Tibial artery (tissue), 4 donors: ENCODE data around the gene SAMD9L.

Experiments used
- DNase-seq, 2 donors: peaks; one replicate each; pipeline ENCODE4 v3.0.0-alpha.2; 2019
- H3K27ac ChIP-seq, 2 donors: fragments of 200-600 bp; sonication (generic) in 1 of 2; 1 replicate in 1 of 2; 2 replicates in 1 of 2; pipeline ENCODE4 v1.5.1; 2018 to 2019; ENCODE audit warnings: mild to moderate bottlenecking in 1 of 2
- H3K27me3 ChIP-seq, 2 donors: fragments of 200-600 bp; sonication (generic) in 1 of 2; one replicate each; pipeline versions ENCODE4 v1.5.1 to v1.6.0; 2016 to 2019
- H3K36me3 ChIP-seq, 3 donors: fragments of 200-600 bp; sonication (generic) in 2 of 3; one replicate each; pipeline ENCODE4 v1.5.1; 2016 to 2019; ENCODE audit warnings: mild to moderate bottlenecking in 2 of 3
- H3K4me1 ChIP-seq, 4 donors: fragments of 200-600 bp; sonication (generic) in 2 of 4; 1 replicate in 3 of 4; 2 replicates in 1 of 4; pipeline ENCODE4 v1.5.1; 2016 to 2019
- H3K4me3 ChIP-seq, 2 donors: fragments of 200-600 bp; sonication (generic) in 1 of 2; 1 replicate in 1 of 2; 2 replicates in 1 of 2; pipeline ENCODE4 v1.5.1; 2018 to 2019; ENCODE audit warnings: mild to moderate bottlenecking in 2 of 2
- H3K9me3 ChIP-seq, 3 donors: fragments of 200-600 bp; sonication (generic) in 1 of 3; one replicate each; pipeline ENCODE4 v1.5.1; 2016 to 2019
- CTCF ChIP-seq, 2 experiments: fragments of 200-600 bp in 1 of 2; fragments of 450-650 bp in 1 of 2; IDR thresholded peaks; one replicate each; pipeline ENCODE4 v1.5.1; 2017 to 2019; ENCODE audit warnings: antibody characterized with exemption in 2 of 2, mild to moderate bottlenecking in 1 of 2, moderate library complexity in 1 of 2
- intact Hi-C: fragments of 100-400 bp; cut with DNase I; formaldehyde crosslinking; loops from one replicate; pipeline ENCODE4 v1.15.0; 2023; ENCODE audit warnings: low total_unique reads

The SAMD9L gene

GRCh38 chr7:93146472-93147141 lies 1.6 kb downstream of the SAMD9L start:
- intact Hi-C loops: no loop called here
- TF ChIP-seq CTCF (IDR thresholded peaks at IDR 0.05): no peak
- Histone ChIP-seq H3K27ac (peak overlapping the region in 1 of 2 donors; percentile 39), H3K4me3 (peak overlapping the region; percentile 42 to 55), H3K9me3 (no peaks in the 10 kb centered on the region), H3K4me1 (peaks cover 0 to 14% (median 7%) of the 10 kb centered on the region in 4 donors), H3K36me3 (peaks cover 34 to 37% (median 36%) of the 10 kb centered on the region in 3 donors), H3K27me3 (no peaks in the 10 kb centered on the region)
- DNase-seq: no peak

DNA sequence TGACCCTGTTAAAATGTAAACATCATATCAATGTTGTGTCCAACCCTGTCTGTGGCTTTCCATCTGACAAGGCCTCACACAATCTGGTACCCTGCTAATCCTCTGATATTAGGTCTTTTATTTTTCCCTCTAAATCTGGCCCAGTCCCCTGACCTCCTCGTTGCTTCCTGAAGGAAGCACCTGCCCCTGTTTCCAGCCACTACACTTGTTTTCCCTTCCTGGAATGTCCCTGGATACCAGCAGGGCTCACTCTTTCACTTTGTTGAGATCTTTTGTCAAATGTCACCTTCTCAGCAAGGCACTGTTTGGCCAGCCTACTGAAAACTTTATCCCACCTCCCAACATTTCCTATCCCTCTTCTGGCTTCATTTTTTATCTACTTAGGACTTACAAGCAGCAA lies 2.1 kb downstream of the SAMD9L start:
- peaks cover 40 to 42% (median 42%) of the 10 kb centered on the region in 3 donors for H3K36me3 ChIP-seq
- TF ChIP-seq CTCF (IDR thresholded peaks at IDR 0.05): no peak
- H3K4me3 ChIP-seq: no peak overlapping the region
- H3K27ac ChIP-seq: no peak overlapping the region
- peaks cover 0 to 14% (median 7%) of the 10 kb centered on the region in 4 donors for H3K4me1 ChIP-seq
- no peaks in the 10 kb centered on the region for H3K27me3 ChIP-seq
- H3K9me3 ChIP-seq: no peaks in the 10 kb centered on the region
- intact Hi-C loops: no loop called here
- no peak for DNase-seq

DNA sequence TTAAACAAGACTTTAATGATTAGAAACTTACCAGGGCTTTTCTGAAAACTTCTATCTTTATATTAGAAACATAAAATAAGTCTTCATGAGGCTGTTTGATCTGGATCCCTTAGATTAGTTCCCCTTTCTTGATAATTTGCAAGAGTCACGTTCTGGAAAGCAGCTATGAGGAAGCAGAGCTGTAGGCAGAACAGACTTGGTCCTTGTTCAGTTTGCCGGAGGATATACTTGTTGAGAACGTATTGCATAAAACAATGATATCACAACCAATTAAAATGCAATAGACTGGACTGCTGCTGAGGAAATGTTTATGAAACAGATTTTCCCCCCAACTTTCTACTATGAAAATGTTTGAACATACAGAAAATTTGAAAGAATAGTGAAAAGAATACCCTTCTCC lies 2.8 kb downstream of the SAMD9L start:
- TF ChIP-seq CTCF (IDR thresholded peaks at IDR 0.05): no peak
- no peak overlapping the region for H3K4me3 ChIP-seq
- H3K4me1 ChIP-seq: peaks cover 0 to 14% (median 7%) of the 10 kb centered on the region in 4 donors
- H3K36me3 ChIP-seq: peaks cover 46 to 49% (median 48%) of the 10 kb centered on the region in 3 donors
- DNase-seq: no peak
- intact Hi-C loops: no loop called here
- peaks cover 0 to under 1% (median 0%) of the 10 kb centered on the region in 3 donors for H3K9me3 ChIP-seq
- H3K27ac ChIP-seq: no peak overlapping the region
- no peaks in the 10 kb centered on the region for H3K27me3 ChIP-seq

DNA sequence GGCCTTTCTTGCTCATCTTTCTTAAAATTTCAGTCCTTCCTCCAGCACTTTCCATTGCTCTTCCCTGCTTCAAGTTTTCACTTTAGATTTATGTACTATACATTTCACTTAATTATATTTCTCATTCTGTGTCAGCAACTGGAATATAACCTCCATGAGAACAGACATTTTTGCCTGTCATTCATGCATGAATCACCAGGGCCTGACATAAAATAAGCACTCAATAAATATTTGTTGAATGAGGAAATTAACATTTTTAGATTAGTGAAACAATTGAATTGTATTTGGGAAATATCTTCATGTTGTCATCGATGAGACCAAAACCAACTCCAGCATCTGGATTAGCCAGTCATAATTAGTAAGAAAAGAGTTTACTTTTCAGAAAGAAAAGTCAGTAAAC lies 6.1 kb downstream of the SAMD9L start:
- Histone ChIP-seq H3K9me3 (peaks cover 0 to 30% (median 11%) of the 10 kb centered on the region in 3 donors), H3K4me3 (no peak overlapping the region), H3K4me1 (peaks cover 0 to 14% (median 4%) of the 10 kb centered on the region in 4 donors), H3K36me3 (peaks cover 79 to 82% (median 81%) of the 10 kb centered on the region in 3 donors), H3K27me3 (no peaks in the 10 kb centered on the region), H3K27ac (no peak overlapping the region)
- intact Hi-C loops: no loop called here
- TF ChIP-seq CTCF (IDR thresholded peaks at IDR 0.05): no peak
- DNase-seq: no peak

DNA sequence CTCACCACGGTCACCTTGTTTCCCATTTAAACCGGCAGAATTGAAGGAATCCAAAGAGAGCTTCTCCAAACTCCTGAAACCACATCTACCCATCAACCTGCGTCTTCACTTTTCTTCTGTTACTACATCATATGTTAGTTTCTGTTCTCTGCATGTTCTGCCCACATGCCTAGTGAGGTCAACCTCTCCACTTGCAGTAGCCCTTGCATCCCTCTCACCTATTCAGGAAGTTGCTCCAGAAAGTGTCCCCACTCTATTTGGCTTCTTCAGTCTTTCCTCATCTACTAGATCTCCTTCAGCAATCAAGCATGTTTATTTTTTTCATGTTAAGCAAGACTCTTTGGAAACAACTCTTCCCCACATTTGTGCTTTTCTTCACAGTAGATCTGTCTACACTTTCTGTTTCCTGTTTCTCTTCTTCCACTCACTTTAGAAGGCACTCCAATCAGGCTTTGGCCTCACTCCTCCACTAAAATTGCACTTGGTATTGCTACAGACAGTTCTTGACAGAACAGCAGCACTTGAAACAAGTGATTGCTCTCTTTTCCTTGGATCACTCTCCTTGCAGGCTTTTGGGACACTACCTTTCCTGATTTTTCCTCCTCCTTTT lies 7.5 kb downstream of the SAMD9L start:
- Histone ChIP-seq H3K9me3 (peaks cover 0 to 45% (median 24%) of the 10 kb centered on the region in 3 donors), H3K27ac (no peak overlapping the region), H3K36me3 (peaks cover 93 to 96% (median 95%) of the 10 kb centered on the region in 3 donors), H3K27me3 (no peaks in the 10 kb centered on the region), H3K4me1 (peaks cover 0 to 2% (median 0%) of the 10 kb centered on the region in 4 donors), H3K4me3 (no peak overlapping the region)
- no peak for DNase-seq
- intact Hi-C loops: no loop called here
- TF ChIP-seq CTCF (IDR thresholded peaks at IDR 0.05): no peak
